GM19452 (cell line): ENCODE data around the gene NR1H2.
"Not testable (repeated sequence)": the region's sequence is repeated elsewhere in the genome, so short reads cannot be mapped to it uniquely, and the experiment has no call there.

ENCODE experiments used
- ATAC-seq: cut with Tn5 transposase; IDR thresholded peaks from one replicate; pipeline ENCODE4 v1.9.1; 2021; ENCODE audit not compliant: unreplicated experiment

Gene NR1H2

GRCh38 chr19:50344661-50345318, 31.5 kb upstream of the NR1H2 start:
- no peak for ATAC-seq

- ATAC-seq: not testable (repeated sequence)
These were observed 29.1 kb upstream of the NR1H2 start for GRCh38 chr19:50347089-50347581.

GRCh38 chr19:50349277-50350057, 26.8 kb upstream of the NR1H2 start:
- ATAC-seq: no peak

- no peak for ATAC-seq
These were observed 24.0 kb upstream of the NR1H2 start for GRCh38 chr19:50352242-50352641.

- ATAC-seq: not testable (repeated sequence)
These were observed 22.8 kb upstream of the NR1H2 start for GRCh38 chr19:50353487-50353880.

GRCh38 chr19:50356691-50357177, 19.5 kb upstream of the NR1H2 start:
- no peak for ATAC-seq

- no peak for ATAC-seq
These were observed 18.8 kb upstream of the NR1H2 start for GRCh38 chr19:50357178-50358100.

GRCh38 chr19:50358483-50359327, 17.6 kb upstream of the NR1H2 start:
- no peak for ATAC-seq

- ATAC-seq: no peak
These were observed 16.9 kb upstream of the NR1H2 start for GRCh38 chr19:50359328-50359818.

- no peak for ATAC-seq
These were observed 14.8 kb upstream of the NR1H2 start for GRCh38 chr19:50361290-50362029.

GRCh38 chr19:50362030-50362412, 14.2 kb upstream of the NR1H2 start:
- ATAC-seq: no peak

- no peak for ATAC-seq
These were observed 13.4 kb upstream of the NR1H2 start for GRCh38 chr19:50362656-50363424.

GRCh38 chr19:50365434-50366306, 10.6 kb upstream of the NR1H2 start, which contains the start of gene NAPSA:
Gene NAPSA (minus strand): TSS chr19:50365639. CDS start chr19:50365621, 18 bp downstream.
- no peak for ATAC-seq

GRCh38 chr19:50368649-50369570, 7.3 kb upstream of the NR1H2 start:
- no peak for ATAC-seq

GRCh38 chr19:50371914-50372475, 4.3 kb upstream of the NR1H2 start:
- ATAC-seq: no peak

GRCh38 chr19:50377051-50377461, 799 bp downstream of the NR1H2 start:
- no peak for ATAC-seq
